OCI-LY3 (cell line): ENCODE measurements around the gene LIN54.
"Not testable (repeated sequence)": the region's sequence is repeated elsewhere in the genome, so short reads cannot be mapped to it uniquely, and the experiment has no call there.

Experiments used
- H2AFZ ChIP-seq: fragments of 200-600, 300-600 bp; shearing (Covaris generic); 2 replicates; pipeline ENCODE4 v1.6.0; 2014; ENCODE audit warnings: antibody characterized with exemption, low read depth, low read length
- H3K27ac ChIP-seq: fragments of 200-600, 300-600 bp; sonication (generic); 2 replicates; pipeline ENCODE4 v1.5.1; 2014; ENCODE audit warnings: mild to moderate bottlenecking, low read length, moderate library complexity, mixed read lengths
- H3K27me3 ChIP-seq: fragments of 200-600, 300-600 bp; sonication (generic); 2 replicates; pipeline ENCODE4 v1.6.1; 2014; ENCODE audit warnings: low read depth, low read length, mixed read lengths
- H3K36me3 ChIP-seq: fragments of 200-600, 300-600 bp; sonication (generic); replicated peaks from 2 replicates; pipeline ENCODE3; 2014; ENCODE audit warnings: low read depth, low read length, mixed read lengths
- H3K4me1 ChIP-seq: fragments of 300-600, 200-600 bp; sonication (generic); 2 replicates; pipeline ENCODE4 v1.6.1; 2014; ENCODE audit warnings: low read length, mixed read lengths
- H3K4me2 ChIP-seq: fragments of 200-600, 300-600 bp; sonication (generic); 2 replicates; pipeline ENCODE4 v1.6.1; 2014; ENCODE audit warnings: low read length, mixed read lengths
- H3K4me3 ChIP-seq: fragments of 300-600, 200-600 bp; sonication (generic); 2 replicates; pipeline ENCODE4 v1.5.1; 2014; ENCODE audit warnings: antibody characterized with exemption, mild to moderate bottlenecking, low read length, moderate library complexity
- H3K79me2 ChIP-seq: fragments of 300-600, 200-600 bp; shearing (Covaris generic); 2 replicates; pipeline ENCODE4 v1.6.1; 2014; ENCODE audit warnings: mild to moderate bottlenecking, low read length, mixed read lengths
- H3K9ac ChIP-seq: fragments of 300-600, 200-600 bp; shearing (Covaris generic); 2 replicates; pipeline ENCODE4 v1.6.0; 2014; ENCODE audit warnings: mild to moderate bottlenecking, low read length, moderate library complexity
- H3K9me3 ChIP-seq: fragments of 200-600, 300-600 bp; shearing (Covaris generic); 2 replicates; pipeline ENCODE4 v1.6.1; 2014; ENCODE audit warnings: low read length, mixed read lengths; ENCODE audit not compliant: insufficient read depth
- H4K20me1 ChIP-seq: fragments of 200-600, 300-600 bp; sonication (generic); 2 replicates; pipeline ENCODE4 v1.6.1; 2016; ENCODE audit warnings: low read length, mixed read lengths; ENCODE audit not compliant: insufficient read depth
- EZH2phosphoT487 ChIP-seq: fragments of 200-600 bp; shearing (Covaris generic); IDR thresholded peaks from 2 replicates; pipeline ENCODE4 v1.6.1; 2018; ENCODE audit warnings: antibody characterized with exemption, mixed run types, low read depth
- TF ChIP-seq, protein P1 (sequence below): fragments of 200-600, 300-600 bp; sonication (generic); IDR thresholded peaks from 2 replicates; pipeline ENCODE4 v1.5.1; 2014; ENCODE audit warnings: antibody characterized with exemption, low read length, low read depth

Gene LIN54

DNA sequence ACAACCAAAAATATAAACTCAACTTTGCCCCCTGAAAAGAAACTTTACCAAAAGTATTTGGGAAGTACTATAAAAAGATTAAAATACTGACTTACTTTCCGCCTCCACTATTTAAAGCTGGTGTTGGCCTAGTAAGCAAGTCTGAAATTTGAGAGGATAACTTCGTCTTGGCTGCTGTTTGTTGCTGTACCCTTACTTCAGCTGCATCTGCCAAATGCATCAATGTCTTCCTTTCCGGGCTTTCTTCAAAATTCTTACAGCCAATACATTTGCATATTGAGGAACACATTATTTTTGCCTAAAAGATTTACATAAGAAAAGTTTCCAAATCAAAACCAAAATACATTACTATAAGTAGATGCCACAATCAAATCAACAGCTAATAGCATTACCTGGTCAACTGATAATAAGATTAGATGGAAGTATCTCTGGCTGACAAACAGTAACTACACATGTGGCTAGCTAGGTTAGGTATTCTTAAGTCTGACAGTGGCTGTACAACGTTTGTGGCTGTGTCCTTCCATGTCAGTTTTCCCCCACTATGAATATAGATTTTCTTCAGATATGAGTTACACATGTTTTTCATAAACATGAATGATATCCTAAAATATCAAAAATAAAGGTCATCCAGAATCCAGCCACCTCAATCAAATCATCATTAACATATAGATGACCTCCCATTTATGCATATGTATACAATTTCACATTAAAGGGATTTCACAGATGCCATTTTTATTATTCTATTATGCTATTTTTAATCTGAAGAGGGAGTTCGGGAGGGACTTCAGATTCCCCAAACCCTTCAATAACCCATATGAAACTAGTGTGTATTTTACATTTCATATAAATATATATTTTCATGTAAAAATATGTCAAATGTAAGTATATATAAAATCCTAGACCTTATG, 79.5 kb downstream of the LIN54 start:
- Histone ChIP-seq H3K9ac (no peak overlapping the region), H3K79me2 (no peaks in the 10 kb centered on the region), H3K4me2 (no peak overlapping the region), H3K27me3 (no peaks in the 10 kb centered on the region), H3K27ac (no peak overlapping the region), H3K4me3 (no peak overlapping the region), H3K36me3 (peaks cover 24% of the 10 kb centered on the region), H2AFZ (no peak overlapping the region), H3K9me3 (no peaks in the 10 kb centered on the region), H3K4me1 (no peaks in the 10 kb centered on the region), H4K20me1 (no peaks in the 10 kb centered on the region)
- TF ChIP-seq, protein P1, sequence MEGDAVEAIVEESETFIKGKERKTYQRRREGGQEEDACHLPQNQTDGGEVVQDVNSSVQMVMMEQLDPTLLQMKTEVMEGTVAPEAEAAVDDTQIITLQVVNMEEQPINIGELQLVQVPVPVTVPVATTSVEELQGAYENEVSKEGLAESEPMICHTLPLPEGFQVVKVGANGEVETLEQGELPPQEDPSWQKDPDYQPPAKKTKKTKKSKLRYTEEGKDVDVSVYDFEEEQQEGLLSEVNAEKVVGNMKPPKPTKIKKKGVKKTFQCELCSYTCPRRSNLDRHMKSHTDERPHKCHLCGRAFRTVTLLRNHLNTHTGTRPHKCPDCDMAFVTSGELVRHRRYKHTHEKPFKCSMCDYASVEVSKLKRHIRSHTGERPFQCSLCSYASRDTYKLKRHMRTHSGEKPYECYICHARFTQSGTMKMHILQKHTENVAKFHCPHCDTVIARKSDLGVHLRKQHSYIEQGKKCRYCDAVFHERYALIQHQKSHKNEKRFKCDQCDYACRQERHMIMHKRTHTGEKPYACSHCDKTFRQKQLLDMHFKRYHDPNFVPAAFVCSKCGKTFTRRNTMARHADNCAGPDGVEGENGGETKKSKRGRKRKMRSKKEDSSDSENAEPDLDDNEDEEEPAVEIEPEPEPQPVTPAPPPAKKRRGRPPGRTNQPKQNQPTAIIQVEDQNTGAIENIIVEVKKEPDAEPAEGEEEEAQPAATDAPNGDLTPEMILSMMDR, result no peak
- no peak for TF ChIP-seq EZH2phosphoT487

DNA sequence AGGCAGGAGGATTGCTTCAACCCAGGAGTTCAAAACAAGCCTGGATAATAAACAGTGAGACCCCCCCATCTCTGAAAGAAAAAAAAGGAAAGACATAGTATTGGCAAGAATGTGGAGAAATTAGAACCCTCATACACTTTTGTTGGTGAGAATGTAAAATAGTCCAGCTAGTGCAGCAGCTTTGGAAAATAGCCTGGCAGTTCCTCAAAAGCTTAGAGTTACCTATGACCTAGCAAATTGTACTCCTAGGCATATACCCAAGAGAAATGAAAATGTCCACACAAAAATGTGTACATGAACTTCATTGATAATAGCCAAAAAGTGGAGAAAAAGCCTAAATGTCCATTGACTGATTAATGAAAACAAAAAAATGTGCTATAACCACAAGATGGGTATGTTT, 88.8 kb downstream of the LIN54 start:
- no peaks in the 10 kb centered on the region for H3K79me2 ChIP-seq
- H4K20me1 ChIP-seq, result no peaks in the 10 kb centered on the region
- no peak overlapping the region for H3K27ac ChIP-seq
- no peak overlapping the region for H3K4me2 ChIP-seq
- H2AFZ ChIP-seq, result no peak overlapping the region
- no peaks in the 10 kb centered on the region for H3K9me3 ChIP-seq
- TF ChIP-seq EZH2phosphoT487, result no peak
- TF ChIP-seq, protein P1, result no peak
- H3K4me1 ChIP-seq, result no peaks in the 10 kb centered on the region
- no peaks in the 10 kb centered on the region for H3K36me3 ChIP-seq
- no peak overlapping the region for H3K4me3 ChIP-seq
- no peak overlapping the region for H3K9ac ChIP-seq
- H3K27me3 ChIP-seq, result no peaks in the 10 kb centered on the region

DNA sequence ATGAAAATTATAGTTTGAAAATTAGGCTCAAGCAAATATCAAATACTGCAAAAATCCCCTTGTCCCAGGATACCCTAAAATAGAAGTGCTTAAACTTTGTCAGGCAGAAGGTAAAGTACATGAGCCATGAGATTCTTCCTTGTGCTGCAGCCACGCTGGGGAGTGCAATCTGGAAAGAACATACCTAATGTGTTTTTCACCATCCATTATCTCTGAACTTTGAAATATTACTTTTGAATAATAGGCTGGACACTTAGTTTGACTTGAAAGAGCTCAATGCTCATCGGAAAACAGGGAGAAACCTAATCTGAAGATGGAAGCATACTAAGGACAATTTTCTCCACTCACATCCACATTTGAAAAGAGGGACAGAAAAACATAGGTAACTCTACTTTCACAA, 91.2 kb downstream of the LIN54 start:
- H3K9me3 ChIP-seq, result no peaks in the 10 kb centered on the region
- no peaks in the 10 kb centered on the region for H4K20me1 ChIP-seq
- H3K36me3 ChIP-seq, result no peaks in the 10 kb centered on the region
- H3K79me2 ChIP-seq, result no peaks in the 10 kb centered on the region
- no peak overlapping the region for H3K4me2 ChIP-seq
- no peak overlapping the region for H3K9ac ChIP-seq
- no peak overlapping the region for H3K4me3 ChIP-seq
- no peak overlapping the region for H2AFZ ChIP-seq
- H3K27ac ChIP-seq, result no peak overlapping the region
- H3K4me1 ChIP-seq, result no peaks in the 10 kb centered on the region
- TF ChIP-seq, protein P1, result no peak
- no peak for TF ChIP-seq EZH2phosphoT487
- H3K27me3 ChIP-seq, result no peaks in the 10 kb centered on the region

DNA sequence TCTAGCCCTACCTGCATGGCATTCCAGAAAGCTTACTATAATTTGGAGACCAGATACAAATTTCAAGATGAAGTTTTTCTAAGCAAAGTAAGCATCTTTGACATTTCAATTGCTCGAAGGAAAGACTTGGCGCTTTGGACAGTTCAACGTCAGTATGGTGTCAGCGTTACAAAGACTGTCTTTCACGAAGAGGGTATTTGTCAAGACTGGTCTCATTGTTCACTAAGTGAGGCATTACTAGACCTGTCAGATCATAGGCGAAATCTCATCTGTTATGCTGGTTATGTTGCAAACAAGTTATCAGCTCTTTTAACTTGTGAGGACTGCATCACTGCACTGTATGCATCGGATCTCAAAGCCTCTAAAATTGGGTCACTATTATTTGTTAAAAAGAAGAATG, 92.5 kb downstream of the LIN54 start:
- H3K36me3 ChIP-seq, result no peaks in the 10 kb centered on the region
- no peaks in the 10 kb centered on the region for H3K79me2 ChIP-seq
- no peak overlapping the region for H3K9ac ChIP-seq
- no peaks in the 10 kb centered on the region for H3K27me3 ChIP-seq
- no peaks in the 10 kb centered on the region for H4K20me1 ChIP-seq
- H3K4me1 ChIP-seq, result no peaks in the 10 kb centered on the region
- no peak for TF ChIP-seq EZH2phosphoT487
- TF ChIP-seq, protein P1, result no peak
- H2AFZ ChIP-seq, result no peak overlapping the region
- H3K27ac ChIP-seq, result no peak overlapping the region
- no peak overlapping the region for H3K4me3 ChIP-seq
- H3K4me2 ChIP-seq, result no peak overlapping the region
- no peaks in the 10 kb centered on the region for H3K9me3 ChIP-seq

DNA sequence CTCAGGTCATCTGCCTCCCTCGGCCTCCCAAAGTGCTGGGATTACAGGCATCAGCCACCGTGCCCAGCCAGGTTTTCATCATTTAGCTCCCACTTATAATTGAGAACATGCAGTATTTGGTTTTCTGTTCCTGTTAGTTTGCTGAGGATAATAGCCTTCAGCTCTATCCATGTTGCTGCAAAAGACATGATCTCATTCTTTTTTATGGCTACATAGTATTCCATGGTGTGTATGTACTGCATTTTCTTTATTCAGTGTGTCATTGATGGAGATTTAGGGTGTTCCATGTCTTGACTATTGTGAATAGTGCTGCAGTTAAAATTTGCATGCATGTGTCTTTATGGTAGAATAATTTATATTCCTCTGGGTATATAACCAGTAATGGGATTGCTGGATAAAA, 96.7 kb downstream of the LIN54 start:
- not testable (repeated sequence) for H3K4me3 ChIP-seq, H3K9me3 ChIP-seq, H4K20me1 ChIP-seq, H3K9ac ChIP-seq, H3K27me3 ChIP-seq, H3K4me2 ChIP-seq, H3K36me3 ChIP-seq, H3K79me2 ChIP-seq, H3K4me1 ChIP-seq, H2AFZ ChIP-seq, H3K27ac ChIP-seq
